Activated CD8-positive, alpha-beta memory T cell treated with anti-CD3 and anti-CD28 coated beads for 24 hours (primary cell): ENCODE results near the gene CDC42EP5.
"Not testable (repeated sequence)": the region's sequence is repeated elsewhere in the genome, so short reads cannot be mapped to it uniquely, and the experiment has no call there.

Experiments
- DNase-seq: peaks from one replicate; pipeline ENCODE4 v3.0.0-alpha.2; 2020

The CDC42EP5 gene

DNA sequence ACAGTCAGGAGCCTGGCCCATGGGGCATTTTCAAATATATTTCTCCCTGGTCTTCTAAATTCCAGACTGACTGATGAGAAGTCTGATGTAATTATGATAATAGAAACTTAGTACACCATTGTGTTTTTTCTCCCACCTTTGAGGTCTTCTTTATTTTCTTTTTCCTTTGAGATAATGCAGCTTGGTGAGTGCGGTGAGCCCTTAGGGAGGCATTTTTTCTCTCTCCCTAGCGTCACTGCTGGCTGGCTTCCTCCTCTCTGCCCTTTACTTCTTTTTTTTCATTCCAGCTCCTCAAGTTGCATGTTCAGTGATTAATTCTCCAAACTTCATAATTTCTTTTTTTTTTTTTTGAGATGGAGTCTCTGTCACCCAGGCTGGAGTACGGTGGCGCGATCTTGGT, 12.8 kb upstream of the CDC42EP5 start:
- DNase-seq: no peak

DNA sequence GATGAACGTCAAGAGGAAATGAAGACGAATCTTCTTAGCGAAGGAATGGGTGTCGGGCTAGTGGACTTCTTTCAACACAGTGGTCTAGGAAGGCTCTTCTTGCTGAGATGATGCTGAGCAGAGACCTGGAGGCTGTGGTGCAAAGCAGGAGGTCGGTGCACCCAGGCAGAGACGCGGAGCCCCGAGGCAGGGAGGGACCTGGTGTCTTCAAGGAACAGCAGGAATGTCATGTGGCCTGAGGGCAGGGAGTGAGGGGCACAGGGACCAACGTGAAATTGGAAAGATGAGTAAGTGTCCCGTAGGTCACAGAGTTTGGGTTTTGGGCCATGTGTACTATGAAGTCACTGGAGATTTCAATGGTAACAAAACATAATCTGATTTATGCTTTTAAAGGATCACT, 11.4 kb upstream of the CDC42EP5 start:
- no peak for DNase-seq

DNA sequence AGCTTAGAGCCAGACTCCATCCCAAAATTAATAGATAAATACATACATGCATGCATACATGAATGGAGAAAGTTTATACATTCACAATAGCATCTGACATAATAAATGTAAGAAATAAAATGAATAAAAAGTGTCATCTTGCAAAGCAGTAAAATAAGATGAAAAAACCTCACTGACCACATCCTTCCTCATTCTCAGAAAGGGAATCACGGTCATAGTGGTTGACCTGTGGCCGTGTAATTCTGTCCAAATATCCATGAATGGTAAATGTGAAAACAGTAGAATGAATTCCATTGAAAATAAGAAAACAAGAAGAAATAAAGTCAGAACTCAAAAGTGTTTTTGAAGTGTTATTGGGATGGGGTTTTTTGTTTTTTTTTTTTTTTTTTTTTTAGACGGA, 9.8 kb upstream of the CDC42EP5 start:
- no peak for DNase-seq

DNA sequence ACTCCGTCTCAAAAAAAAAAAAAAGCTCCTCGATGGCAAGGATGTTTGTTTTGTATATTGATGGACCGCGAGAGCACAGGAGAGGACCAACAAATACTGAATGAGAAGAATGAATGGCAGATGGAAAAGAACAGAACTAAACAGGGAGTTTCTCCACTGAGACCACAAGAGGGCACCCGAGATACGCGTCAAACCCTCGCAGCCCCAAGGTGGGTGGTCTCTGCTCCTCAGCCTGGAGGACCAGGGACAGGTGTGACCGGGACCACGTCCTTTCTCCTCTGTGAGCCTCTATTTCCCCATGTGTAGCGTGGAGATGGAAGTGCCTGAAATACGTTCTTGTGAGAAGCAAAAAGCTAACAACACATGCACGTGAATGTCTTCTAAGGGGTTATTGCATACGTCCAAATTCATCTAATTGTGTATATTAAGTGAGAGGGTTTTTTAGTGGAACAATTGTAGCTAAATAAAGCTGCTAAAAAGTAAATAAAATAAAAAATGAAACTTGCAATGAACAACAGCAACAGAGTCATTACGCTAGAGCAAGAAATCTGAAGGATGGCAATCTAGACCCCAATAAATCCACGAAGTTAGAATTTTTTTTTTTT, 8.3 kb upstream of the CDC42EP5 start:
- peak; percentile 70 for DNase-seq

DNA sequence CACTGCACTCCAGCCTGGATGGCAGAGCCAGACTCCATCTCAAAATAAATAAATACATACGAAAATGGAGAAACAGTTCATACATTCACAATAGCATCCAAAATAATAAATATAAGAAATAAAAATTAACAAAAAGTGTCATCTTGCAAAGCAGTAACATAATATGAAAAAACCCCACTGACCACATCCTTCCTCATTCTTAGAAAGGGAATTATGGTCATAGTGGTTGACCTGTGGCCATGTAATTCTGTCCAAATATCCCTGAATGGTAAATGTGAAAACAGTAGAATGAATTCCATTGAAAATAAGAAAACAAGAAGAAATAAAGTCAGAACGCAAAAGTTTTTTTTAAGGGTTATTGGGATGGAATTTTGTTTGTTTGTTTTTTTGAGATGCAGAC, 7.0 kb upstream of the CDC42EP5 start:
- no peak for DNase-seq

DNA sequence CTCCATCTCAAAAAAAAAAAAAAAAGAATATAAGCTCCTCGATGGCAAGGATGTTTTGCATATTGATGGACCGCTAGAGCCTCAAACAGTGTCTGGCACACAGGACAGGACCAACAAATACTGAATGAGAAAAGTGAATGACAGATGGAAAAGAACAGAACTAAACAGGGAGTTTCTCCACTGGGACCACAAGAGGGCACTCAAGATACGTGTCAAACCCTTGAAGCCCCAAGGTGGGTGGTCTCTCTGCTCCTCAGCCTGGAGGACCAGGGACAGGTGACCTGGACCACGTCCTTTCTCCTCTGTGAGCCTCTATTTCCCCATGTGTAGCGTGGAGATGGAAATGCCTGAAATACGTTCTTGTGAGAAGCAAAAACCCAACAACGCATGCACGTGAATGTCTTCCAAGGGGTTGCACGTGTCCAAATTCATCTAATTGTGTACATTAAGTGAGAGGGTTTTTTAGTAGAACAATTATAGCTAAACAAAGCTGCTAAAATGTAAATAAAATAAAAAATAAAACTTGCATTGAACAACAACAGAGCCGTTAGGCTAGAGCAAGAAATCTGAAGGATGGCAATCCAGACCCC, 5.7 kb upstream of the CDC42EP5 start:
- no peak for DNase-seq

DNA sequence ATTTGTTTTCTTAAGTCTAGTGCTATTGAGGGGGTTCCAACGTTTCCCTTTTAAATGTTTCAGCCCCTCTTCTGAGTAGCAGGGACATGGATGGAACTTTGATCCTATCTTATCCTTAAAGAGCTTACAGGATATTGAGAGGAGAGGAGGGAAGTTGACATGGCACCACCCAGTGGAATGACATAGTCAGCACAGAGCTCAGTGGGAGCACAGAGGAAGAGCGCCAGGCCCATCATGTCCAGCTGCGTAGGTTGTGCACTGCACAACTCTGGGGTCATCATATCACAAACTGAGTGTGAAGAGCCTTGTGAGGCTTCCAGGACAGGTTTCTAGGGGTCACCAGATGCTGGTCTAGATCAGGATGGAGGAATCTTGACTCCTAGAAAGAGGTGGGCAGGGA, 4.6 kb upstream of the CDC42EP5 start:
- no peak for DNase-seq

DNA sequence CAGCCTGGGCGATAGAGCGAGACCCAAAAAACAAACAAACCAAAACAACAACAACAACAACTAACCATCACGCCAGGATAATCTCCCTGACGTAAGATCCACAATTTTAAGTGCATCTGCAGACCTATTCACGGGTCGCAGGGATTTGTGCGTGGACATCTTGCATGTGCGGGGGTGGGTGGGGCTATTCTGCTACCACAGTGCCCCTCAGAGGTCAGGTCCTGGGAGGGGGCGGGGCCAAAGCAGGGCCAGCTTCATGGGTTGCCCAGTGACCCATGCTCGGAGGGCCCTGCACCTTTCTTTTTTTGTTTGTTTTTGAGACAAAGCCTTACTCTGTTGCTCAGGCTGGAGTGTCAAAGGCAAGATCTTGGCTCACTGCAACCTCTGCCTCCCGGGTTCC, 2.6 kb upstream of the CDC42EP5 start:
- no peak for DNase-seq

DNA sequence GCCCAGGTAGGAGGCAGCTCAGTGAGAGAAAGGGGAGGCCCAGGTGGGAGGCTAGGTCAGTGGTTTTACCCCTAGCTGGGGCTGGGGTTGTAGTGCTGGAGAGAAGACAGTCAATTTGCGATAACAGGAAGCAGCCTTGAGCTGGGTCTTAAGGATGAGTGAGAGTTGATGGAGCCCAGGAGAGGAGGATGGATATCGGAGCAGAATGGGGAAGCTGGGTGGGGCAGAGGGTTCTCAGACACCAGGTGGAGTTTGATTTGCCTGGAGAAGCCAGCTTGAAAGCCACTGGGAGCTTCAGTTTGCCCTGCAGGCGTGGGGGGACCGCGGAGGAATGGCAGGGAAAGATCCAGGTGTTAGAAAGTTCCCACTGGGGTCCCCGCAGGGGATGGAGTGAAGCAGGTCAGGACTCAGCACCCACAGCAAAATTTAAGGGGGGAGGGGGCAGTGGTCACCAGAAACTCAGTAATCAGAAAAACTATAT, 836 bp upstream of the CDC42EP5 start:
- DNase-seq: no peak

DNA sequence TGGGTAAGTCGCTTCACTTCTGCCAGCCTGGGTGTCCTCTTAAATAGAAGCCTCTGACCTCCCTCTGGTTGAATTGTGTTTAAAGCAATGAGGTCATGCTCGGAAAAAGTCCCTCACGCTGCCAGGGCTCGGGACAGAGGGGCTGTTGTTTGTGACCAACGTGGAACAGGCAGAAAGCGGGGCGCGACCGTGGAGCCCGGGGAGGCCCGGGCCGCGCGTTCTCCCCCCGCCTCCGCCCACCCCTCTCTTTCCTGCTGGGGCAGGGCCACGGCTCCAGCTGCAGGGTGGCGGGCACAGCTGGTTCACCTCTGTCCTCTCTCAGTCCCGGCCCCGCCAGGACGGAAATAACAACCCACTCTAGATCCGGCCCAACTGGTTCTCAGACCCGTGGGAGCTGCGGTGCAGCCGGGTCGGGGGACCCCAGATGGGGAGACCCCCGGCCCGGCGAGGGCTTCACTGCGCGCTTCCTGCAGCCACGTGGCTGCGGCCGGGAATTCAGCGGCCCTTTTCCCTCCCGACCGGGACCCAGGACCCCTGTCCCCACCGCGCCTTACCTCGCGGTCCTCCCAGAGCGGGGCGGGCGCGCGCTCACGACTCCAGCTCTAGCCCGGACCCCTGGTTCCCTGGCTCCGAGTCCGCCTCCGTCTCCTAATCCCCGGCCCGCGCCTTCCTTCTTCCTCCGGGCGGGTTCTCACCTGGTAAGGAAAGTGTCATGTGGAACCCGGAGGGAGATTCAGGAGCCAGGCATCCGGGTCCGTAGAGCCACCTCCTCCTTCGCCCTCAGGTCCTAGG, 1.9 kb downstream of the CDC42EP5 start:
- DNase-seq: no peak

DNA sequence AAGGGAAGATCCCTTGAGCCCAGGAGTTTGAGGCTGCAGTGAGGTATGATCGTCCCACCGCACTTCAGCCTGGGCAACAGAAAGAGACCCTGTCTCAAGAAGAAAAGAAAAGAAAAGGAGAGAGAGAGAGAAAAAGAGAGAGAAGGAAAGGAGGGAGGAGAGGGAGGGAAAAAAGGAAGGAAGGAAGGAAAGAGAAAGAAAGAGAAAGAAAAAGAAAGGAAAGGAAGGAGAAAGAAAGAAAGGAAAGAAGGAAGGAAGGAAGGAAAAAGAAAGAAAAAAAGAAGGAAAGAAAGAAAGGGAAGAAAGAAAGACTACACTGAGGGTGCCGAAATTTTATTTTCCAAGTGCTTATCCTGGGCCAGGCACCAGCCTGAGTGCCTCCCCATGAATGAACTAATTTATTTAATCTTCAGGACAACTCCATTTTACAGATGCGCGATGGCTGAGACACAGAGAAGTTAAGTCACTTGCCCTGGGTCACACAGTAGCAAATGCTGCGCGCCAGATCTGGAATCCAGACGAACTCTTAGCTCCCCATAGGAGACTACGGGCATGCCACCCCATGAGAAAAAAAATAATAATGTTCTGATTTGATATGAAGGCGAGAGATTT, 2.7 kb downstream of the CDC42EP5 start:
- no peak for DNase-seq

DNA sequence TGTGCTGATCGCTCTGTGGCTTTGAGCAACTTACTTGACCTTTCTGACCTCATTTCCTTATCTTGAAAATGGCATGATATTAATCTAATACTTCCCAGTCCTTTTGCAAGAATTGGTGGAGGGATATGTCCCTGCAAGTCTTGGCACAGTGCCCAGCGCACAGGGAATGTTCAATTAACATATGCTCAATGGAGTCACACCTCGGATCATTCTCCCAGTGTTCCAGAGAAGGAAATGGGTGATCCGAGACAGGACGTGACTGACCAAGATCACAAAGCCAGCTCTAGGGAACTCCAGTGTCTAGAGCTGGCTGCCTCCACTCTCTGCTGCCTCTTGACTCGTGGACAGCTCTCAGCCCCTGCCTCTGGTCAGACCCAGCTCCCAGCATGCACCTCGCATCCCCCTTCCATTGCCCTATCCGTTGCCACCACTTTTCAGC, 3.6 kb downstream of the CDC42EP5 start:
- DNase-seq: no peak

DNA sequence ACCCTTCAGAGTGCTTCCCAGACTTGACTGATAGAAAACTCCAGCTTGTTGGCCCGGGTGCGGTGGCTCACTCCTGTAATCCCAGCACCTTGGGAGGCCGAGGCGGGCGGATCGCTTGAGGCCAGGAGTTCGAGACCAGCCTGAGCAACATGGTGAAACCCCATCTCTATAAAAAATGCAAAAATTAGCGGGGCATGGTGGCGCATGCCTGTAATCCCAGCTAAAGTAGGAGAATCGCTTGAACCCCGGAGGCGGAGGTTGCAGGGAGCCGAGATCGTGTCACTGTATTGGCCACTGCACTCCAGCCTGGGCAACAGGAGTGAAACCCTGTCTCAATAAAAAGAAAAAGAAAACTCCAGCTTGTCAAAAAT, 7.0 kb downstream of the CDC42EP5 start:
- DNase-seq: not testable (repeated sequence)

DNA sequence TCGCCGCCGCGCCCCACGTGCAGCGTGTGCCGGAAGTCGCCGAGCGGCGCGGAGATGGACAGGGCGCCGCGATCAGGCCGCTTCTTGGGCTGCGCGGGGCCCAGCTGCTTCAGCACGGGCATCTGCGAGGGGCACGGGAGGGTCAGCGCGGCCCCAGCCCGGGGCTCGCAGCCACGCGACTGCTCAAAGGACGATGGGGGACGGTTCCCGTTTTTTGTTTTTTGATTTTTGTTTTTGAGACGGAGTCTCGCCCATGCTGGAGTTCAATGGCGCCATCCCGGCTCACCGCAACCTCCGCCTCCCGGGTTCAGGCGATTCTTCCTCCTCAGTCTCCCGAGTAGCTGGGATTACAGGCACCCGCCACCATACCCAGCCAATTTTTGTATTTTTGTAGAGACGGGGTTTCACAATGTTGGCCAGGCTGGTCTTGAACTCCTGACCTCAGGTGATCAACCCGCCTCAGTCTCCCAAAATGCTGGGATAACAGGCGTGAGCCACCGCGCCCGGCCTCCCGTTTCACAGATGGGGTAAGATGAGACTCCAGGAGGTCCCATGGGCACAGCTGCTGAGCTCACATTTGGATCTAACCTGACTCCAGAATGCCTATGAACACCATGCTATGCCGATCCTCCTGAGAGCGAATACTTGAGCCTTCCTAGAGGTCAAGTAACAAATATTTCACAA, 7.5 kb downstream of the CDC42EP5 start:
- DNase-seq: no peak

DNA sequence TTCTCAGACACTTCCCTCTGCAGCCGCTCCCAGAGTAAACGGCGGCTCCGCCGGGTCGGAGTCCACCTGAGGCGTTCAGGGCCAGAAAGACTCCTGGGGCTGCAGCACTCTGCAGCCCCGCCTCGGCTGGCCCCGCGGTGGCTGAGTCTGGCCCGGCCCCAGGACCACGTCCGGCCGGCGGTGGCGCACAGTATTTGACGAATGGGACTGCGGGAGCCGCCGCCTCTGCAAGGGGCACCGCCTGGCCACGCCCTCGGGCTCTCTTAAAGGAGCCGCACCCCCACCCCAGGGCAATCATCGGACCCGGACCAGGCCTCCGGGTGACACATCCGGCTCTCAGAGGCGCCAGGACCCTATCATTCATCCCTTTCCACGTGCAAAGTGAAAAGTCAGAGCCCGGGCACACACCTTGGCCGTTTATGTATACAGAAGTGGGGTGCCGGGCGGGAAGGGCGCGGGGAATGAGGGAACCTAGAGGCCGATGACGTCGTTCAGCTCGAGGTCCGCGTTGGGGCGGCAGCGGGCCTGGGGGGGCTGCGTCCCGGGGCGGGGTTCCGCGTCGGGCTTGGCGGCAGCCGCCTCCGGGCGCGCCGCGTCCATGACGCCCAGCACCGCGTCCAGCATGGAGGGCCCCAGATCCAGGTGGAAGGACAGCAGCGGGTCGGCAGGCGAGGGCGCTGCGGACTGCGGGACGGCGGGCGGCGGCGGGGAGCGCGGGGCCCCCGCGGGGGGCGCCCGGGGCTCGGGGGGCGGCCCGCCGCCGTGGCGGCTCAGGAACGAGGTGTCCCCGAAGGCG, 8.3 kb downstream of the CDC42EP5 start:
- peak; percentile 91 for DNase-seq

DNA sequence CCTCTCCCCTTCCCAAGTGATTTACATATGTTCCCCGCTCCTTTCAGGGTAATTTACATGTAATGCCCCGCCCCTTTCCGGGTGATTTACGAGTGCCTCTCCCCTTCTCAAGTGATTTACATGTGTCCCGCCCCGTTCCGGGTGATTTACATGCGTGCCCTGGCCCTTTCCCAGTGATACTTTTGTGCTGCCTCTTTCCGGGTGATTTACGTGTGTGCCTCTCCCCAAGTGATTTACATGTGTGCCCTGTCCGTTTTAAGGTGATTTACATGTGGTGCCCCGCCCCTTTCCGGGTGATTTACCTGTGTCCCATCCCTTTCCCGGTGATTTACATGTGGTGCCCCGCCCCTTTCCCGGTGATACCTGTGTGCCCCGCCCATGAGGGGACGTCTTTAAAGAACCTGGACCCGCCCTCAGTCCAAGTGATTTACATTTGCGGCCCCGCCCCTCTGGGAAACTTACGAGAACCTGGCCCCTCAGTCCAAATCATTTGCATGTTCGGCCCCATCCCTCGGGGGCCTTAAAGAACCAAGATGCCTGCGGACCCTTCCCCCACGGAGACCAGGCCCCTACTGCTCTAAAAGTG, 9.0 kb downstream of the CDC42EP5 start:
- DNase-seq: peak; percentile 88

DNA sequence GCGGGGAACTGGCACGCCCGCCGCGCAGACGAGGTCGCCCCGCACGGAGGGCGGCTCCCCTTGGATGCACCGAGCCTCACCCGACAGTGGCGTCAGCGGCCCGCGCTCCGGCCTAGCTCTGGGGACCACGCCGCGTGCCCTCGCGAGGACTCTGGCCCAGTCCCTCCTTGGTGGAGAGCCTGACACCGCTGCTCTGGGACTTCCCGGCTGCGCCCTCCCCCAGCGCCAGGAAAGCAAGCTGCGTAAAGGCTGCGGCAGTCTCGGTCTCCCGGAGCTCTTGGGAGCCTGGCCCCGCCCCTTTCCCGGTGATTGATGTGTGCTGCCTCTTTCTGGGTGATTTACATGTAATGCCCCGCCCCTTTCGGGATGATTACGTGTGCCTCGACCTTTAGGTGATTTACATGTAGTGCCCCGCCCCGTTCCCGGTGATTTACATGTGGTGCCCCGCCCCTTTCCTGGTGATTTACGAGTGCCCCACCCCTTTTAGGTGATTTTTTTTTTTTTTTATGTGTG, 9.5 kb downstream of the CDC42EP5 start, which contains the start of gene LENG9:
Gene LENG9, minus strand, starts transcription at position 248 of the 513 bp plus-strand sequence. CDS start 252 bp downstream, outside the sequence.
- peak; percentile 95 for DNase-seq

DNA sequence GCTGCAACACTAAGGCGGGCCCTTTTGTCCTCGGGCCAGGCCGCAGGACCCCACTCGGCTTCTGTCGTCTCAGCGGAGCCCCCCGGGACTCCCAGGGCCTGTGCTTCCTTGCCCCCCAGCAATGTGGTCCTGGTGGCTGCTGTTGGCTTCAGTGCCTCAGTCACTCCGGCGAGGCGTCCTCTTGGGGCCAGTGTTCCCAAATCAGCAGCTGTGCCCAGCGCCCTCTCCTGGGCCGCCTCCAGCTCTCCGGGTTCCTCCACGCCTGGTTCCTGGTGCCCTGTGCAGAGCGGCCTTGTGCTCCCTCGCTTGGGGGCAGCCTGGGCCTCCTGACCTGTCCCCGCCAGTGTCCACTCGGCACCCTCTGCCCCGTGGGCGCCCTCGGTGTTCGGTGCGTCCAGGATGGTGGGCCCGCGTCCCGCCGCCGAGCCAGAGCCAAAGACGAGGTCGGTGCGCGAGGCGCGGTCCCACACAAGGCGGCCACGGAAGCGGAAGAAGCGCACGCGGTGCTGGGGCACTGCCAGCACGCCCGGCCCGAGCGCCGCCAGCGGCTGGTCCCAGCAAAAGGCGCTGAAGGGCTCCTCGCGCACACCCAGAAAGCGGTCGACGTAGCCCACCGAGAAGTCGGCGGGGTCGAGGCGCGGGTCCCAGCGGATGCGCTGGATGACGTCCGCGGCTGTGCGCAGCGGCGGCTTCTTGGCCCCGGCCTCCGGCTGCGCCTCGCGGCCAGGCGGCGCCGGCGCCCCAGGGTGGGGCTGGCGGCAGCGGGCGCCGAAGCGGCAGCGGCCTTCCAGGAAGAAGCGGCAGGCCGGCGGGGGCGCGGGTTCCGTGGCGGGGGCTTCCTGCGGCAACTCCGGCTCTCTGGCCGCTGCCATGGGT, 10.2 kb downstream of the CDC42EP5 start:
- DNase-seq: peak; percentile 89

DNA sequence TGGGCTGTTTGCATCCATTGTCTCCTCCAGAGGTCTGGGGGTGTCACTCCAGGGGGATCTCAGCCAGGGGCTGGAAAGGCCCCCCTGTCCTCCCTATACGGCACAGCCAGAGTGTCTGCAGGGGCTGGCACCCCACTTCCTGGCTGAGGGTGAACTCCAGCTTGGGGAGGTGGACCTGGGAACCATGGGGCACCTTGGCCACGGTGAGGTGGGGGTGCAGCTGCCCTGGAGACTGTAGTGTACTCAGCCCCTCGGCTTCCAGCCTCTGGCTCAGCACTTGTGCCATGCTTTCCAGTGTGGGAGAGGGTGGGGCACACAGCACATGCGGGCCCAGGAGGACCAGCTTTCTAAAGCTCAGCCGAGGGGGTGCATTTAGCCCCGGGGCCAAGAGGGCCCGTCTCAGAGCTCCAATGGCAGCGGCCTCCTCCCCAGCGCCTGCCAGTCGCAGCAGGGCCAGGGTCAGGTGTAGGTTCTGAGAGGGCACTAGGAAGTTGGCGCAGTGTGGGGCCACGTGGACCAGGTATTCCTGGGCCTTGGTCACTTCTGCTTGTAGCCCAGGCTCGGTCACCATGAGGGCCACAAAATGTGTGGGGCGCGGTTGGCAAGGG, 10.9 kb downstream of the CDC42EP5 start:
- no peak for DNase-seq

DNA sequence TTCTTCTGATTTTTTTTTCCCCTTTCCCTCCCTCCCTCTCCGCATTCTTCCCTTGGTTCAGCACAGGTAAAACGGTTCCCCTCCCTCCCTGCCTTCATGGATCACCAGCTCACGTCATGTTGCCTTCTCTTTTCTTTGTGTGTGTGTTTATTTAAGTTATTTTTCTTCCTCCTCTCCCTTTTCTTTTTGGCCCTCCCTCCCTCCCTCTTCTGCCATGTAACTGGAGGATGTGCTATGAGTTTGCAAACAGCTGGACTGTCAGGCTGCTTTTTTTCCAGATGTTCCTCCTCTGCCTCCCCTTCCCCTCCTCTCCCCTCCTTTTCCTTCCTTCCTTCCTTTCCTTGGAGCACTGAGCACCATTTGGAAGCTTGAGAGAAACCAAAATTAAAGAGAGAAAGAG, 11.5 kb downstream of the CDC42EP5 start:
- DNase-seq: no peak
